LHCN-M2 (cell line): Measurements from ENCODE around the gene ZNF280B. TPM values are rescaled to one million over a fixed set of nuclear protein-coding genes. Genes with fewer than 3 reads are reported as not detected.

Experiments used
- total RNA-seq: library from RNA; depleted of rRNA; stranded (reverse); fragments of >200 nt; gene quantifications from 2 replicates; pipeline ENCODE4 v1.2.3, GENCODE V29; 2014; rRNA removed

The ZNF280B gene
- total RNA-seq, 1 experiment from 2014 or later: 2.3 TPM

Other genes with a start within 250 kb of the ZNF280B start
- gene ZNF280A, start 11.5 kb upstream of the ZNF280B start, total RNA-seq: not detected in 2 replicates
- gene PRAME, start 50.5 kb upstream of the ZNF280B start, total RNA-seq: not detected in 2 replicates
- not detected in 2 replicates for gene GGTLC2, start 135.9 kb upstream of the ZNF280B start, total RNA-seq